Thoracic aorta (tissue), 2 donors: ENCODE data around the gene MLXIP. TPM values are rescaled to one million over a fixed set of nuclear protein-coding genes. Genes with fewer than 3 reads are reported as not detected.
"Not testable (repeated sequence)": the region's sequence is repeated elsewhere in the genome, so short reads cannot be mapped to it uniquely, and the experiment has no call there.

Experiments
- ATAC-seq: fragments of 150-250 bp; one replicate; pipeline ENCODE4 v1.8.0; 2017; ENCODE audit warnings: low read depth; ENCODE audit not compliant: insufficient number of reproducible peaks, low FRiP score
- DNase-seq: peaks from one replicate; pipeline ENCODE4 v3.0.0-alpha.2; 2020; ENCODE audit warnings: low spot score
- H3K27ac ChIP-seq, 2 donors: fragments of 200-600 bp; sonication (generic); 1 replicate in 1 of 2; 2 replicates in 1 of 2; pipeline ENCODE4 v1.5.1; 2016; ENCODE audit warnings: mild to moderate bottlenecking in 2 of 2, moderate library complexity in 2 of 2
- H3K27me3 ChIP-seq: fragments of 200-600 bp; sonication (generic); replicated peaks from 2 replicates; pipeline ENCODE4 v1.6.0; 2016; ENCODE audit warnings: mild to moderate bottlenecking; ENCODE audit not compliant: insufficient read depth
- H3K36me3 ChIP-seq: fragments of 200-600 bp; sonication (generic); one replicate; pipeline ENCODE4 v1.5.1; 2016
- H3K4me1 ChIP-seq, 2 donors: fragments of 200-600 bp; sonication (generic); 1 replicate in 1 of 2; 2 replicates in 1 of 2; pipeline versions ENCODE4 v1.5.1 to v1.6.0; 2016; ENCODE audit warnings: low read depth in 2 of 2, mild to moderate bottlenecking in 1 of 2; ENCODE audit not compliant: control insufficient read depth in 1 of 2
- H3K4me3 ChIP-seq: fragments of 200-600 bp; sonication (generic); 2 replicates; pipeline ENCODE4 v1.5.1; 2016; ENCODE audit warnings: mild to moderate bottlenecking
- H3K9me3 ChIP-seq: fragments of 200-600 bp; sonication (generic); 2 replicates; pipeline ENCODE4 v1.5.1; 2016
- total RNA-seq, 2 donors: library from RNA; depleted of rRNA; stranded (reverse); fragments of >200 nt; gene quantifications; one replicate each; pipeline versions ENCODE4 v1.1.0 to v1.2.3, GENCODE V29; 2016
- TF ChIP-seq, protein P1 (sequence below): fragments of 200-600 bp; sonication (generic); IDR thresholded peaks from one replicate; pipeline ENCODE4 v1.5.1; 2019; ENCODE audit warnings: antibody characterized with exemption

Gene MLXIP
- total RNA-seq, 2 donors from 2014 or later: 35.5 to 50.3 TPM

DNA sequence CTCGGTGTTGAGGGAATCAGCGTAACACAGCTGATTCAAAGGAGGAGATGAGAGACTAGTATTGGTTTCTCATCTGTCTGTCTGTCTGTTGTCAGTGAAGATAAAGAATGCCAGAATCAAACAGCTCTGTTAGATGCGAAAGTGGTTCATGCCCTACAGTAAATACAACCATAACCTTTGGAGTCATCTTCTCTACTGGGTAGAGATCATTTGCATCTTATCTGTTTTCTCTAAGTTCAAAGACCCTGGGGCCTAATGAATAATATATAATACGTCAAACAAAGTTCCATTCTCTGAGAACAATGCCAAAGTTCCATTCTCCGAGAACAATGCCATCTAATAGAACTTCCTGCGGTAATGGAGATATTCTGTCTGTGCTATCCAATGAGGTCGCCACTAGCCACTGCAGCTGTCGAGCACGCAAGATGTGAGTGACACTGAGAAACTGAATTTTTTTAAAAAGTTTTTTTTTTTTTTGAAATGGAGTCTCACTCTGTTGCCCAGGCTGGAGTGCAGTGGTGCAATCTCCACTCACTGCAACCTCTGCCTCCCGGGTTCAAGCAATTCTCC, 88.9 kb downstream of the MLXIP start:
- TF ChIP-seq, protein P1, sequence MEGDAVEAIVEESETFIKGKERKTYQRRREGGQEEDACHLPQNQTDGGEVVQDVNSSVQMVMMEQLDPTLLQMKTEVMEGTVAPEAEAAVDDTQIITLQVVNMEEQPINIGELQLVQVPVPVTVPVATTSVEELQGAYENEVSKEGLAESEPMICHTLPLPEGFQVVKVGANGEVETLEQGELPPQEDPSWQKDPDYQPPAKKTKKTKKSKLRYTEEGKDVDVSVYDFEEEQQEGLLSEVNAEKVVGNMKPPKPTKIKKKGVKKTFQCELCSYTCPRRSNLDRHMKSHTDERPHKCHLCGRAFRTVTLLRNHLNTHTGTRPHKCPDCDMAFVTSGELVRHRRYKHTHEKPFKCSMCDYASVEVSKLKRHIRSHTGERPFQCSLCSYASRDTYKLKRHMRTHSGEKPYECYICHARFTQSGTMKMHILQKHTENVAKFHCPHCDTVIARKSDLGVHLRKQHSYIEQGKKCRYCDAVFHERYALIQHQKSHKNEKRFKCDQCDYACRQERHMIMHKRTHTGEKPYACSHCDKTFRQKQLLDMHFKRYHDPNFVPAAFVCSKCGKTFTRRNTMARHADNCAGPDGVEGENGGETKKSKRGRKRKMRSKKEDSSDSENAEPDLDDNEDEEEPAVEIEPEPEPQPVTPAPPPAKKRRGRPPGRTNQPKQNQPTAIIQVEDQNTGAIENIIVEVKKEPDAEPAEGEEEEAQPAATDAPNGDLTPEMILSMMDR: no peak
- H3K27me3 ChIP-seq: no peaks in the 10 kb centered on the region
- no peak for ATAC-seq
- no peak overlapping the region for H3K27ac ChIP-seq
- DNase-seq: no peak
- H3K4me3 ChIP-seq: no peak overlapping the region
- no peaks in the 10 kb centered on the region for H3K9me3 ChIP-seq
- no peaks in the 10 kb centered on the region for H3K36me3 ChIP-seq
- no peaks in the 10 kb centered on the region for H3K4me1 ChIP-seq

DNA sequence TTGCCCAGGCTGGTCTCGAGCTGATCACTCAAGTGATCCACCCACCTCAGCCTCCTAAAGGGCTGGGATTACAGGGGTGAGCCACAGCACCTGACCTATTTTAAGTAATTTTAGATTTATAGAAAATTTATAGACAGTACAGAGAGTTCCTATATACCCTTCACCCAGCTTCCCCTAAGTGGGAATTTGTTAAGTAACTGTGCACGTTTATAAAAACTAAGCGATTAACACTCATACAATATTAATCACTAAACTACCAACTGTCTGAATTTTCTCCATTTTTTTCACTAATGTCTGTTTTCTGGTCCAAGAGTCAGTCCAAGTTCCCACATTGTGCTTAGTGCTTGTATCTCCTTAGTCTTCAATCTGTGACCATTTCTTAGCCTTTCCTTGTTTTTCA, 89.9 kb downstream of the MLXIP start:
- H3K27ac ChIP-seq: no peak overlapping the region
- no peaks in the 10 kb centered on the region for H3K36me3 ChIP-seq
- TF ChIP-seq, protein P1: no peak
- no peaks in the 10 kb centered on the region for H3K9me3 ChIP-seq
- DNase-seq (no peak), ATAC-seq (no peak)
- H3K27me3 ChIP-seq: no peaks in the 10 kb centered on the region
- no peak overlapping the region for H3K4me3 ChIP-seq
- H3K4me1 ChIP-seq: no peaks in the 10 kb centered on the region

DNA sequence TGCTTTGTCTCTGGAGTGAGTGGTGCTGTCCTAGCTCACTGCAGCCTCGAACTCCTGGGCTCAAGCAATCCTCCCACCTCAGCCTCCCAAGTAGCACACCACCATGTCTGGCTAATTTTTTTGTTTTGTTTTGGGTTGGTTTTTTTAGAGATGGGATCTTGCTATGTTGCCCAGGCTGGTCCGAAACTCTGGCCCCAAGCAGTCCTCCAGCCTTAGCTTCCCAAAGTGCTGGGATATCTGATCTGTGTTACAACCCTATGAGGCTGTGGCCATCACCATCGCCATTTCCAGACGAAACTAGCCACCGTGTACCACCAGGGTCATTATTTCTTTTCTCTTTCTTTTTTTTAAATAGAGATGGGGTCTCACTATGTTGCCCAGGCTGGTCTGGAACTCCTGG, 92.8 kb downstream of the MLXIP start:
- H3K27ac ChIP-seq: no peak overlapping the region
- ATAC-seq: no peak

DNA sequence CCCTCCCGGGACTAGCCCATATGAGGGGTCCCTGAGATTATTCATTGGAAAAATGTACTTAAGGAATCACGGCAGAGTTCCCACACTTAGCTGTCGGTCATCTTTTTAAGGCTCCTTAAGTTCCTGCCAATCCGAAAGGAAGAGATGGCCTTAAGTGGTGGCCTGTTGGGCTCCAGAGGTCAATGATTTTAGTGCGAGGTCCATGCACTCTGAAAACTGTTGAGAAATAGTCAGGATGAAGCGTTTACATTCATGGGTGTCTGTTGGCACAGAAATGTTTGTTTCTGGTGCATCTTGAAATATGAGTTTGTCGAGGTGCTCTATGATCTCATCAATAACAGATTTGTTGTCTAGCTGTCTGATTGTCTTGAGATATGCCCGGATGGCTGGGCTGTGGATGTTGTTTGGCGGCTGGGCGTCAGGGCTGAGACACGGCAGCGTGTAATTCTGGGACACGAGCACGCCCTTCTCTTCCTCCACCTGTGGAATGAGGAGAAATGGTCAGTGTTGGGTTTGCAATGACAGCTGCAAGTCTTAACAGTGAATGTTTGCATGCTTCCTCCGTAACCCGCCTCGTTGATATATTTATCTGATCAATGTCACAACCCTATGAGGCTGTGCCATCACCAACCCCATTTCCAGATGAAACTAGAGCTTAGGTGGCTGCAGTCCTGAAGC, 93.8 kb downstream of the MLXIP start:
- Histone ChIP-seq H3K9me3 (no peaks in the 10 kb centered on the region), H3K4me3 (no peak overlapping the region), H3K27me3 (no peaks in the 10 kb centered on the region), H3K27ac (no peak overlapping the region), H3K4me1 (no peaks in the 10 kb centered on the region), H3K36me3 (no peaks in the 10 kb centered on the region)
- DNase-seq: no peak
- TF ChIP-seq, protein P1: no peak
- ATAC-seq: no peak

More for the DNA sequence above, 92.8 kb downstream of the MLXIP start:
- DNase-seq: no peak
- H3K27me3 ChIP-seq: no peaks in the 10 kb centered on the region
- no peaks in the 10 kb centered on the region for H3K36me3 ChIP-seq
- no peak overlapping the region for H3K4me3 ChIP-seq
- H3K4me1 ChIP-seq: no peaks in the 10 kb centered on the region
- H3K9me3 ChIP-seq: no peaks in the 10 kb centered on the region
- TF ChIP-seq, protein P1: no peak

DNA sequence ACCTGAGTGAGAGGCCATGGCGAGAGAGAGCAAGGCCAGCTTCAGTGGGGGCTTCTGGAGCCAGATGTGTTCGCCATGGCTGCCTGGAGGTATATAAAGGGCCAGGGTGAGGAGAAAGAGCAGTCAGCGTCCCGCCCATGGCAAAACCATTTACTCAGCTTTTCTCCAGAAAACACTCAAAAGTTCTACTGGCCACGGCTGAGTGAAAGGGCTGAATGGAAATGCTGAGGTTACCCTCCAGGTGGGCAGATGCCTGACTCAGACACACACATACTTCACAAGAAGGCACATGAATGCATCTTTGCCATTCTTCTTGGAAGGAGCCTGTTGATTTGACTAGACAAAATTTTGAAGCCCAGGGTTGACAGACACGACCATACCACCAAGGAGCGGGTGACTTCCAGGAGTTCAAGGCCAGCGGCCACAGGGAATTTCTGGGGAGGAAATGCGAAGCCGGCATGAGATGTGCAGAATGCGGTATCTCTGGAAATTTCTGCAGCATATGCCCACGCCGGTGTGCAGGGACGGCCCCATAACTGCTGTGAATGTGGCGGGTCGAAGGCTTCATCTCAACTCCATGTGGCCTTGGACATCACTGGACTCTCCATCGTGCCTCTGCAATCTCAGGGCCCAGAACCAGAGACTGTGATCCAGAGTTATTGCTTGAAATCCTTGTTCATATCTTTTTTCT, 95.7 kb downstream of the MLXIP start, which contains the start of gene IL31:
IL31 (minus strand) TSS at position 67 of the 691 bp plus-strand sequence; CDS start at position 18, 49 bp downstream.
- H3K9me3 ChIP-seq: no peaks in the 10 kb centered on the region
- no peaks in the 10 kb centered on the region for H3K4me1 ChIP-seq
- H3K27me3 ChIP-seq: no peaks in the 10 kb centered on the region
- TF ChIP-seq, protein P1: no peak
- no peak for DNase-seq
- no peak within 1 kb of the TSS for H3K27ac ChIP-seq
- no peak for ATAC-seq
- no peaks in the 10 kb centered on the region for H3K36me3 ChIP-seq
- no peak within 1 kb of the TSS for H3K4me3 ChIP-seq

DNA sequence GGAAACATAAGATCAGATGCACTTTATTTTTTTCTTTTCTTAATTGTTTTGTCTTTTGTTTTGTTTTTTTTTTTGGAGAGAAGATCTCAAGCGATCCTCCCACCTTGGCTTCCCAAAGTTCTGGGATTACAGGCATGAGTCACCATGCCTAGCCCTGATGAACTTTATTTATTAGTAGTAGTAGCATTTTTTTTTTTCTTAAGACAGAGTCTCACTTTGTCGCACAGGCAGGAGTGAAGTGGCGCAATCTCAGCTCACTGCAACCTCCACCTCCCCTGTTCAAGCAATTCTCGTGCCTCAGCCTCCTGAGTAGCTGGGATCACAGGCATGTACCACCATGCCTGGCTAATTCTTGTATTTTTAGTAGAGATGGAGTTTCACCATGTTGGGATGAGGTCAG, 97.9 kb downstream of the MLXIP start:
- not testable (repeated sequence) for ATAC-seq

More for the DNA sequence above, 97.9 kb downstream of the MLXIP start:
- H3K4me1 ChIP-seq, H3K27ac ChIP-seq, H3K36me3 ChIP-seq, DNase-seq, H3K27me3 ChIP-seq, H3K9me3 ChIP-seq, H3K4me3 ChIP-seq: not testable (repeated sequence)
